IMR-90 (cell line): ENCODE data around the gene MPC1. TPM values are rescaled to one million over a fixed set of nuclear protein-coding genes. Genes with fewer than 3 reads are reported as not detected.

Experiments
- ATAC-seq: fragments of 200-7000 bp; cut with Tn5 transposase; 2 replicates; pipeline ENCODE4 v1.9.1; 2020; ENCODE audit warnings: low read depth, mild to moderate bottlenecking, moderate library complexity
- BruUV-seq: library from RNA; stranded (reverse); fragments of 400-500 nt; replicated peaks from 2 replicates; lab custom pipeline; 2021; lab: Mats Ljungman, UMichigan
- CTCF ChIA-PET: fragments of 300-600 bp; formaldehyde crosslinking; extraction: SDS; loops from one replicate; lab custom pipeline; 2021; ENCODE audit warnings: antibody characterized with exemption; lab: Yijun Ruan, JAX
- POLR2A ChIA-PET: fragments of 300-600 bp; sonication (Branson Sonifier 250); formaldehyde crosslinking; loops from one replicate; lab custom pipeline; 2022; ENCODE audit warnings: antibody characterized with exemption; ENCODE audit not compliant: unreplicated experiment; lab: Charles Lee
- DNase-seq: peaks from one replicate; pipeline ENCODE4 v3.0.0; 2013
- H2AFZ ChIP-seq: replicated peaks from 2 replicates; pipeline ENCODE3; 2013; ENCODE audit warnings: low read length, mild to moderate bottlenecking; ENCODE audit not compliant: poor library complexity
- H2AK5ac ChIP-seq: 2 replicates; pipeline ENCODE4 v1.6.1; 2013; ENCODE audit warnings: low read depth, low read length, inconsistent platforms
- H2AK9ac ChIP-seq: replicated peaks from 2 replicates; pipeline ENCODE3; 2013; ENCODE audit warnings: mild to moderate bottlenecking, low read depth, low read length, moderate library complexity; ENCODE audit not compliant: poor library complexity
- H2BK120ac ChIP-seq: 2 replicates; pipeline ENCODE4 v1.6.1; 2013; ENCODE audit warnings: low read depth, low read length, inconsistent platforms
- H2BK15ac ChIP-seq: 3 replicates; pipeline ENCODE4 v1.6.1; 2013; ENCODE audit warnings: low read depth, low read length, inconsistent platforms
- H2BK20ac ChIP-seq: 2 replicates; pipeline ENCODE4 v1.6.1; 2013; ENCODE audit warnings: low read depth, mild to moderate bottlenecking, inconsistent platforms, low read length, moderate library complexity
- H2BK5ac ChIP-seq: 2 replicates; pipeline ENCODE4 v1.6.1; 2013; ENCODE audit warnings: mild to moderate bottlenecking, low read depth, low read length, inconsistent platforms; ENCODE audit not compliant: poor library complexity, severe bottlenecking
- H3K14ac ChIP-seq: replicated peaks from 2 replicates; pipeline ENCODE4 v1.6.1; 2013; ENCODE audit warnings: low read depth, low read length, inconsistent platforms
- H3K18ac ChIP-seq: 2 replicates; pipeline ENCODE4 v1.6.1; 2013; ENCODE audit warnings: low read depth, low read length, control low read depth
- H3K23ac ChIP-seq: 2 replicates; pipeline ENCODE4 v1.6.1; 2013; ENCODE audit warnings: low read depth, low read length, inconsistent platforms
- H3K27ac ChIP-seq: 2 replicates; pipeline ENCODE4 v1.5.1; 2013; ENCODE audit warnings: mild to moderate bottlenecking, control low read depth, low read length; ENCODE audit not compliant: insufficient read depth
- H3K27me3 ChIP-seq: 2 replicates; pipeline ENCODE4 v1.6.1; 2013; ENCODE audit warnings: low read length; ENCODE audit not compliant: control insufficient read depth, insufficient read depth
- H3K36me3 ChIP-seq: 2 replicates; pipeline ENCODE4 v1.6.1; 2013; ENCODE audit warnings: low read length, mixed read lengths; ENCODE audit not compliant: control insufficient read depth, insufficient read depth
- H3K4ac ChIP-seq: 2 replicates; pipeline ENCODE4 v1.6.1; 2013; ENCODE audit warnings: low read depth, low read length, inconsistent platforms
- H3K4me1 ChIP-seq: 2 replicates; pipeline ENCODE4 v1.6.1; 2013; ENCODE audit warnings: low read length, mixed read lengths; ENCODE audit not compliant: control insufficient read depth, insufficient read depth
- H3K4me2 ChIP-seq: 2 replicates; pipeline ENCODE4 v1.6.1; 2013; ENCODE audit warnings: low read depth, mild to moderate bottlenecking, control low read depth, low read length, moderate library complexity
- H3K4me3 ChIP-seq: 2 replicates; pipeline ENCODE4 v1.5.1; 2013; ENCODE audit warnings: low read depth, mild to moderate bottlenecking, control low read depth, low read length, moderate library complexity; ENCODE audit not compliant: insufficient read depth
- H3K56ac ChIP-seq: 2 replicates; pipeline ENCODE4 v1.6.1; 2013; ENCODE audit warnings: low read length, inconsistent platforms; ENCODE audit not compliant: insufficient read depth; ENCODE audit errors: extremely low read depth
- H3K79me1 ChIP-seq, 2 experiments: 2 replicates each; pipeline ENCODE4 v1.6.1; 2013; ENCODE audit warnings: low read length in 2 of 2, inconsistent platforms in 1 of 2, low read depth in 1 of 2
- H3K9ac ChIP-seq: 2 replicates; pipeline ENCODE4 v1.6.1; 2013; ENCODE audit warnings: low read depth, low read length, control low read depth
- H3K9me1 ChIP-seq: 2 replicates; pipeline ENCODE4 v1.6.1; 2013; ENCODE audit warnings: low read length, inconsistent platforms; ENCODE audit not compliant: insufficient read depth
- H3K9me3 ChIP-seq: 2 replicates; pipeline ENCODE4 v1.6.1; 2013; ENCODE audit warnings: low read length; ENCODE audit not compliant: control insufficient read depth, insufficient read depth
- H4K20me1 ChIP-seq: 2 replicates; pipeline ENCODE4 v1.6.1; 2013; ENCODE audit warnings: low read length, inconsistent platforms; ENCODE audit not compliant: insufficient read depth
- H4K5ac ChIP-seq: 2 replicates; pipeline ENCODE4 v1.6.1; 2013; ENCODE audit warnings: mild to moderate bottlenecking, low read depth, low read length, control low read depth
- H4K8ac ChIP-seq, 2 experiments: 2 replicates each; pipeline ENCODE4 v1.6.1; 2013; ENCODE audit warnings: low read depth in 2 of 2, low read length in 2 of 2, control low read depth in 1 of 2, inconsistent platforms in 1 of 2
- H4K91ac ChIP-seq: 2 replicates; pipeline ENCODE4 v1.6.1; 2013; ENCODE audit warnings: low read depth, low read length, inconsistent platforms; ENCODE audit not compliant: insufficient read depth
- BHLHE40 ChIP-seq: fragments of 150-350 bp; IDR thresholded peaks from 2 replicates; pipeline ENCODE4 v1.6.1; 2016; ENCODE audit warnings: mild to moderate bottlenecking, low read depth, low read length
- CEBPB ChIP-seq: IDR thresholded peaks from 2 replicates; pipeline ENCODE4 v1.6.1; 2012; ENCODE audit warnings: low read depth, low read length, improper control_type of control experiment
- CHD1 ChIP-seq: IDR thresholded peaks from 2 replicates; pipeline ENCODE4 v1.6.1; 2012; ENCODE audit warnings: low read depth, low read length, improper control_type of control experiment
- CTCF ChIP-seq: conservative IDR thresholded peaks from 2 replicates; pipeline ENCODE4 v1.5.1; 2012; ENCODE audit warnings: mild to moderate bottlenecking, low read depth, low read length, improper control_type of control experiment
- ELK1 ChIP-seq: fragments of 150-350 bp; IDR thresholded peaks from 2 replicates; pipeline ENCODE4 v1.6.1; 2016; ENCODE audit warnings: low read depth, mild to moderate bottlenecking, low read length, moderate library complexity, borderline replicate concordance
- FOS ChIP-seq: fragments of 150-350 bp; IDR thresholded peaks from 2 replicates; pipeline ENCODE4 v1.6.1; 2016; ENCODE audit warnings: low read depth, low read length
- MAFK ChIP-seq: IDR thresholded peaks from 2 replicates; pipeline ENCODE4 v1.6.1; 2012; ENCODE audit warnings: low read depth, low read length, improper control_type of control experiment
- MAZ ChIP-seq: IDR thresholded peaks from 2 replicates; pipeline ENCODE4 v1.6.1; 2012; ENCODE audit warnings: low read depth, mild to moderate bottlenecking, low read length, improper control_type of control experiment, moderate library complexity, borderline replicate concordance
- MXI1 ChIP-seq: IDR thresholded peaks from 2 replicates; pipeline ENCODE4 v1.6.1; 2012; ENCODE audit warnings: low read depth, mild to moderate bottlenecking, low read length, moderate library complexity, borderline replicate concordance
- NFE2L2 ChIP-seq: fragments of 150-350 bp; IDR thresholded peaks from 2 replicates; pipeline ENCODE4 v1.6.1; 2016; ENCODE audit warnings: low read depth, mild to moderate bottlenecking, low read length
- POLR2A ChIP-seq: IDR thresholded peaks from 2 replicates; pipeline ENCODE4 v1.6.1; 2012; ENCODE audit warnings: mild to moderate bottlenecking, low read depth, low read length
- RAD21 ChIP-seq: IDR thresholded peaks from 2 replicates; pipeline ENCODE4 v1.6.1; 2012; ENCODE audit warnings: low read length, improper control_type of control experiment
- RCOR1 ChIP-seq: IDR thresholded peaks from 2 replicates; pipeline ENCODE4 v1.6.1; 2012; ENCODE audit warnings: mild to moderate bottlenecking, low read length, improper control_type of control experiment; ENCODE audit not compliant: insufficient replicate concordance
- RFX5 ChIP-seq: IDR thresholded peaks from 2 replicates; pipeline ENCODE4 v1.8.0; 2012; ENCODE audit warnings: low read depth, mild to moderate bottlenecking, low read length, moderate library complexity
- SMC3 ChIP-seq: fragments of 150-350 bp; IDR thresholded peaks from 2 replicates; pipeline ENCODE4 v1.6.1; 2016; ENCODE audit warnings: low read depth, mild to moderate bottlenecking, antibody characterized with exemption, low read length, moderate library complexity
- USF2 ChIP-seq: fragments of 150-350 bp; IDR thresholded peaks from 2 replicates; pipeline ENCODE4 v1.6.1; 2017; ENCODE audit warnings: mild to moderate bottlenecking, antibody characterized with exemption, low read length, low read depth
- WGBS, 2 experiments: methylation state at CpG; one replicate each; pipeline versions ENCODE4 v1.1.5 to v1.1.7; 2013; ENCODE audit warnings: missing lambda C conversion rate in 2 of 2; ENCODE audit not compliant: insufficient read length in 1 of 2; ENCODE audit errors: extremely low coverage in 2 of 2; 5-methylcytosine and 5-hydroxymethylcytosine counted together
- dilution Hi-C: fragments of 300-500 bp; cut with HindIII; formaldehyde crosslinking; loops from one replicate; pipeline ENCODE4 v1.14.3; 2018; ENCODE audit warnings: low sequenced_read_pairs; ENCODE audit not compliant: unreplicated experiment
- in situ Hi-C: fragments of 300-500 bp; cut with MboI; formaldehyde crosslinking; loops from 3 replicates; pipeline ENCODE4 v1.14.3; 2019; ENCODE audit warnings: low sequenced_read_pairs, inconsistent platforms, mixed read lengths
- intact Hi-C: fragments of 100-400 bp; cut with micrococcal nuclease; formaldehyde crosslinking; loops from 2 replicates; pipeline ENCODE4 v1.10.0; 2022
- polyA plus RNA-seq, 3 experiments: library from polyadenylated mRNA; depleted of rRNA; stranded (reverse); fragments of >200 nt; gene quantifications; 2 replicates each; pipeline ENCODE4 v1.2.3, GENCODE V29; 2012; ENCODE audit warnings: low replicate concordance in 1 of 3
- total RNA-seq: library from RNA; depleted of rRNA; stranded (reverse); fragments of >200 nt; gene quantifications from 2 replicates; pipeline ENCODE4 v1.2.3, GENCODE V29; 2012

The MPC1 gene
- total and polyA plus RNA-seq, 2 of the 4 experiments (the other 2 are of a cell fraction): 10.9 to 12.0 TPM

GRCh38 chr6:166315436-166315835 lies 67.3 kb downstream of the MPC1 start:
- intact Hi-C loops: no loop called here
- Histone ChIP-seq H3K56ac (no peak overlapping the region), H2BK15ac (no peak overlapping the region), H2AK9ac (no peak overlapping the region), H4K20me1 (0 out of 2 replicates have a peak, but pooled peaks cover 3% of the 10 kb centered on the region), H3K4me1 (no peaks in the 10 kb centered on the region), H3K27me3 (peaks cover 3% of the 10 kb centered on the region; the same call in 1 of the 2 replicates), H2BK5ac (no peak overlapping the region), H3K4me3 (no peak overlapping the region), H4K5ac (no peak overlapping the region), H3K14ac (no peak overlapping the region), H3K9me1 (no peaks in the 10 kb centered on the region), H2AFZ (no peak overlapping the region), H3K9me3 (no peaks in the 10 kb centered on the region), H3K23ac (no peak overlapping the region), H3K4ac (no peak overlapping the region), H4K8ac (no peak overlapping the region), H3K9ac (no peak overlapping the region), H2BK120ac (no peak overlapping the region), H3K36me3 (peaks cover 2% of the 10 kb centered on the region; the same call in 1 of the 2 replicates), H3K79me1 (no peaks in the 10 kb centered on the region), H3K4me2 (no peak overlapping the region), H3K27ac (no peak overlapping the region), H3K18ac (no peak overlapping the region), H2AK5ac (no peak overlapping the region), H2BK20ac (no peak overlapping the region), H4K91ac (no peak overlapping the region)
- DNase-seq (no peak), ATAC-seq (no peak)
- no TSS peak for BruUV-seq
- dilution Hi-C loops: no loop called here
- WGBS, 2 experiments: 82% methylated on average over 2 of the region's 11 CpGs; no CpG with 5 or more reads in 1 of the 2 experiments
- POLR2A ChIA-PET: no interaction called here
- in situ Hi-C loops: no loop called here
- no peak for TF ChIP-seq NFE2L2
- TF ChIP-seq RFX5: no peak
- no peak for TF ChIP-seq BHLHE40
- no peak for TF ChIP-seq MXI1
- no peak for TF ChIP-seq ELK1
- no peak for TF ChIP-seq USF2
- no peak for TF ChIP-seq RAD21
- no peak for TF ChIP-seq MAFK
- no peak for TF ChIP-seq CEBPB
- TF ChIP-seq CTCF: no peak
- no peak for TF ChIP-seq RCOR1
- no peak for TF ChIP-seq POLR2A
- no peak for TF ChIP-seq FOS
- TF ChIP-seq SMC3: no peak
- TF ChIP-seq CHD1: no peak
- TF ChIP-seq MAZ: no peak
- CTCF ChIA-PET: no interaction called here
